Measurements from ENCODE around the gene FKRP.

GRCh38 chr19:46783670-46784069, 37.8 kb downstream of the FKRP start:
- TF ChIP-seq CTCF (IDR thresholded peaks at IDR 0.05), result no peak
- TF ChIP-seq POLR2A (IDR thresholded peaks at IDR 0.05), result no peak

Data from testis (tissue), 2 donors.